Urothelium cell line (cell line): ENCODE data around the gene SPACDR.

Source experiments
- DNase-seq: peaks from one replicate; pipeline ENCODE4 v3.0.0; 2011; ENCODE audit warnings: low spot score, mixed read lengths
- FAIRE-seq: peaks from 2 replicates; lab custom pipeline; 2011; peaks lifted over from hg19 to GRCh38; lab: Jason Lieb, UNC

SPACDR gene

GRCh38 chr7:100437150-100438100, 26.6 kb downstream of the SPACDR start:
- no peak for DNase-seq
- FAIRE-seq: no peak

DNA sequence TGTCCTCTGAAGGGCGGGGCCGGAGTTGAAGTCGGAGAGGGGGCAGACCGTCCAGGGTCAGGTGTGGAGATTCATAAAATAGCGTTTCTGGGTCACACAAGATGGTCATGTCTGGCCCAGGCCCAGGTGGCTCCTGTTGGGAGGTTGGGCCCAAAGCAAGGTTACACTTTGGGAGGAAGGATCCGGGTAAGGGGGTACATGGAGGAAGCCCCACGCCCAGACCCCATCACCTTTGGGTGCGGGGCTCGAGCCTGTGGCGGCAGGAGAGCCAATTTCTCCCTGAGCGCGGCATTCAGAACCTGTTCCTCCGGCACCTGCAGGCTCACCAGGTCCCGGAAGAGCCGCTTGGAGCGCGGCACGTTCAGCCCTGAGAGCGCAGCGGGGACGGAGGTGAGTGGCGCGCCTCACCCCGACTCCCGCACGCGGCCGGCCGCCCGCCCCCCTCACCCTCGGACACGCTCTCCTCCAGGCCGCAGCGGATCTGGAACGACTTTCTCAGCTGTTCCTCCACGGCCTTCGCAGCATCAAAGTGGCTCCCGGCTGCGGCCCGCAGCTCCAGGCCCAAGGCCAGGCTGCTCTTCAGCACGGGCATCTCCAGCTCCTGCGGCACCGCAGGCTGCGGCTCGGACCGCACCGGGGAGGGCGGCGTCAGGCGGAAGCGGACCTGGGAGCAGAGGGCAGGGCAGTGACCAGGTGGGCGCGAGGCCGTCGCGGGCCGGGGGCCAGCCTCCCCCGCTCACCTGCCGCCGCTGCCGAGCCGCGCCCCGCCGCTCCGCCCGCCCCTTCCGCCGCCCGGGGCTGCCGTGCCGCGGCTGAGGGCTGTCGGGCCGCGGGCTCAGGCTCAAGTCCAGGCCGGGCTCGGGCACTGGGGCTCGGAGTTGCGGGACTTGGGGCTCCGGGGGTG, 28.4 kb downstream of the SPACDR start:
- DNase-seq (peak; percentile 50), FAIRE-seq (no peak)

DNA sequence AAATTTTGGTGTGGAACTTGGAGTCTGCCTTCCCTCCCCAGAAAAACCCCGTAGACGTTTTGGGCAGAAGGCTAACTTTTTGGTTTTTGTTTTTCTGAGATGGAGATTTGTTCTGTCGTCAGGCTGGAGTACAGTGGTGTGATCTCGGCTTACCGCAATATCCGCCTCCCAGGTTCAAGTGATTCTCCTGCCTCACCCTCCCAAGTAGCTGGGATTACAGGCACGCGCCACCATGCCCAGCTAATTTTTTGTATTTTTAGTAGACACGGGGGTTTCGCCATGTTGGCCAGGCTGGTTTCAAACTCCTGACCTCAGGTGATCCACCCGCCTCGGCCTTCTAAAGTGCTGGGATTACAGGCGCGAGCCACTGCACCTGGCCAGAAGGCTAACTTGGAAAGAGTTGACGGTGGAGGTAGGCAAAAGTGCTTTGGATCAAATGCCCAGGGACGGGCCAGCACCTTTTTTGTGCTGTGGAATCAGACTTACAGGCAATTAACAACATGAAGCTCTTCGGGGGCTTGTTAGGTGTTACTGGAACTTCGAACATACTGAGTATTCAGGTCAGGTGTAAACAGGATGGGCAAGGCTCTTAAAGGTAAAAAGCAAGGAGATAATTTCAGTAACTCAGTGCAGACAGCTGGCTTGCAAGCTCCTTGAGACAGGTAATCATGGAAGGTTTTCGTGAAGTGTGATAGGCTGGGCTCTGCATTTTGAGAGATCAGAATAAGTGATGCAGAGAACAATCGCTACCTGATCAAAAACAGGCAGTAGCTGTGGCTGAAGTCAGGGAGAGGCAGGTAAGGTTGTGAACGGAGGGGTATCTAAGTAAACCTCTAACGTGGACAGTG, 29.5 kb downstream of the SPACDR start:
- no peak for DNase-seq

GRCh38 chr7:100433592-100434296, 30.3 kb downstream of the SPACDR start:
- DNase-seq: no peak
- no peak for FAIRE-seq

More for the DNA sequence above, 29.5 kb downstream of the SPACDR start:
- FAIRE-seq: no peak

GRCh38 chr7:100433276-100433591, 30.8 kb downstream of the SPACDR start:
- no peak for DNase-seq
- no peak for FAIRE-seq

DNA sequence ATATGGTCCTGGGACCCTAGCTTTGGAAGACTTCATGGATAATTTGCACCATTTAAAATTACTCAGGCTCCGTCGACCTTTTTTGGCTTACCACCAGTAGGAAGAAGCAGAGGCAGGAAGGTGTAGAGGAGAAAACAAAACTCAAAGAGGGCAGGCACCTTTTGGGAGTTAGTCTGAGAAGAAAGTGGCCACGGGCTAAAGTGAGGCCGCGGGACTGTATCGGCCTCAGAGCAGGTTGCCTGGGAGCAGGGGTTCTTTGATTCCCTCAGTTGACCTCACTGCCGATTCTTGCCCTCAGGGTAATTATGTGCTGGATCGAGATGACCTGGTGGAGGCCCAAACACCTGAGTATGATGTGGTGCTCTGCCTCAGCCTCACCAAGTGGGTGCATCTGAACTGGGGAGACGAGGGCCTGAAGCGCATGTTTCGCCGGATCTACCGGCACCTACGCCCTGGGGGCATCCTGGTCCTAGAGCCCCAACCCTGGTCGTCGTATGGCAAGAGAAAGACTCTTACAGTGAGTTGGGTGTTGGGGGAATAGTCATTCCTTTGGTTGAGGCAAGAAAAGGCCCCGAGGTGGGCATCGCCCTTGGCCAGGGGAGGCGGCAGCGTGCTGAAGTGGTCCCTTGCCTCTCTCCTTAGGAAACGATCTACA, 31.3 kb downstream of the SPACDR start:
- FAIRE-seq: no peak
- no peak for DNase-seq

DNA sequence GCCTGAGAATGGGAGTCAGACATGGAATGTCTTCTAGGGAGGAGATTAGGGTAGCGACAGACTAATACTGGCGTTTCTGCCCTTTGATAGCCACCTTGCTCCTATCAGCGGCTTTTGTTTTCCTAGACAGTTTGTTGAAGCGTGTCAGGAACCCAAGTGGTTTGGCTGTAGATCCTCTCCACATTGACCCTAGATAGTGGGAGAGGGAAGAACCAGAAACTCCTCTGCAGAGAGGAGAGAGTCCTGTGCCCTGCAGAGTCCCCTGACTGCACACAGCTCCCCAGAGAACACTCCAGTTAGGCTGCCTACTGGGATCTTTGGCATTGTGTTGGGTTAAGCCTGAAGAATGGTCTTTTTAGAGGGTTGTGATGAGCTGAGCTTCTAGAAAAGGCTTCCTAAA, 32.0 kb downstream of the SPACDR start:
- DNase-seq (no peak), FAIRE-seq (no peak)

GRCh38 chr7:100431286-100431735, 32.7 kb downstream of the SPACDR start:
- FAIRE-seq (no peak), DNase-seq (no peak)

GRCh38 chr7:100430493-100431285, 33.4 kb downstream of the SPACDR start:
- DNase-seq: no peak
- FAIRE-seq: no peak

DNA sequence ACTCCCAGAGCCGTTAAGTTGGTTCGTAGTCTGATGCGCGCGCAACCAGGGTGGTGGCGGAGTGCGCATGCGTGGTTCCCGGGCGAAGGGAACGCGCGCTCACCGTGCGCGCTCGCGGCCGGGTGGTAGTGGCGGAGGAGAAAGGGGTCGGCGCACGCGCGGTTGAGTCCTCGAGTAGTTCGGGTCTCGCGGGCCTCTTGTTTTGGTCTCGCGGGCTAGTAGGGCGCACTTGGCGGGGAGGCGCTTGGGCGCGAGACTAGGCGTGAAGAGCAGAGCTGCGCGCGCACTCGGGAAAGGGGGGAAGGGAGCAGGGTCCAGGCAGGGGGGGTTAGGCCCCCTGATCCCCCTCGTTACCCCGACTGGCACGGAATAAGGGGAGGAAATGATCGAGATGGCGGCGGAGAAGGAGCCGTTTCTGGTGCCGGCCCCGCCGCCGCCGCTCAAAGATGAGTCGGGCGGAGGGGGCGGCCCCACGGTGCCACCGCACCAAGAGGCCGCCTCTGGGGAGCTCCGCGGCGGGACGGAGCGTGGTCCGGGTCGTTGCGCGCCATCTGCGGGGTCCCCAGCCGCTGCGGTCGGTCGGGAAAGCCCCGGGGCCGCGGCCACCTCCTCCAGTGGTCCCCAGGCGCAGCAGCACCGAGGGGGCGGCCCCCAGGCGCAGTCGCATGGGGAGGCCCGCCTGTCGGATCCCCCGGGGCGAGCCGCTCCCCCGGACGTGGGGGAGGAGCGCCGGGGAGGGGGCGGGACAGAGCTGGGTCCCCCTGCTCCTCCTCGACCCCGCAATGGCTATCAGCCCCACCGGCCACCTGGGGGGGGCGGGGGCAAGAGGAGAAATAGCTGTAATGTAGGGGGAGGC, 34.2 kb downstream of the SPACDR start, which contains the start of gene MEPCE:
MEPCE (plus strand) TSS at position 195 of the 856 bp plus-strand sequence; CDS start at position 383, 188 bp downstream.
- DNase-seq (peak; percentile 100), FAIRE-seq (peak; percentile 99)

DNA sequence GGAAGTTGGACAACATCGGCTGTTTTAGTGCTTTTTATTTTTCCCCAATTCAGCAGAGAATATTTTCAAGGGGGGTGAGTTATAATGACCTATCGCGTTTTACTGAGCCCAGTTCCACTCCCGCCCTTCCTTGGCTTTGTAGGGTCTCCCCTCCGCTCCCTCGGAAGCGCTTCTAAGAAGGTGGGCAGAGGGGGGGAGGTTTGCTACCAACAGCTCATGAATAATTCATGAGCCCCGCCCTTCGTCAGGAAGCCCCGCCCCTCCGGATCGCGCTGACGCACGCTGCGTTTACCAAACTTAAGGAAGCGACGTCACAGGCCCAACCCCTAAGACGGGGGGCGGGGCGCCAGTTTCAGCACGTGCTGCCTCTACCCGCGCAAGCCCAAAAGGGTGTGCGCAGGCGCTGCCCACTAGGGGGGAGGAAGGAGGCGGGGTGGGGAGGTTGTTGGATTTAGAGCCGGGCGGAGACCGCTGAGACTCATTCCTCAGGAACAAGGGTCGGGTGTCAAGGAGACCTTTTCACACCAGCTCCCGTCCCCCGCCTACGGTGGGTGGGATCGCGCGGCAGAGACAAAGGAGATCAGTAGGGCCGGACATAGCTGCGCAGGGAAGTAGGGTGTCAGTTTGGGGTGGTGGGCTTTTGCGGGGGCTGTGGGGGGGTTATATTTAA, 35.0 kb downstream of the SPACDR start:
- DNase-seq (peak; percentile 100), FAIRE-seq (no peak)

DNA sequence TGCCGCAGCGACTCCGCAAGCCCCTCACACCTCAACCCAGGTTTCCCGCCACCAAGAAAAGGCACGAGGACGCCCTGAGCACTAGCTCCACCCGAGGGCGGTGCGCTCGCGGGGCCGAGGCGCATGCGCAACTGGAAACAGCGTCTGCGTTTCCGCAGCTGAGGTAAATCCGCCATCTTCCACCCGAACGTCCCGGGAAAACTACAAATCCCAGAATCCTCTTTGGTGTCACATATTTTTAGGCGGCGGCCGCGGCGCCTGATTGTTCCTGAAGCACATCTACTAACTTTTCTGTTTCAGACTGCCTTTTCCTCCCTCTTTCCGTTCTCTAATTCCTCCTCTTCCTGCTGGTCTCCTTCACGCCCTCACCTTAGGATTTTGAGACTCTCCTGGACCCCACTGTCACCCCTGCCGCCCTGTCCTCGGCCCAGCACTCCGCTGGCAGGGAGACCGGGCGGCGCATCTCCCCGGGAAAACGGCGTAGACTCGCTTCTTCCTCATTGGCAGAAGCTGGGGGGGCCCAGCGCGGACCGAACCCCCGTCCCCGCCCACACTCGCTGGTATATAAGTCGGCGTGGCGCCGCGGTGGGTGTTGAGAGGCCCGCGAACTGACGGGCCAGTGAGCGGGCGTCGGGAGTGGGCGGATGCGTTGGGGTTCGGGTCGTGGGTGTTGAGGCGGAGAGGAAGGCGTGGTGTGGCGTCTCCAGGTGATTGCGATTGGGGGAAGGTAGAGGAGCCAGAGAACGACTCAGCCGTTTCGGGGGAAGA, 35.7 kb downstream of the SPACDR start, which contains the start of gene ZCWPW1:
ZCWPW1 (minus strand) TSS at position 505 of the 768 bp plus-strand sequence. CDS start 8,054 bp downstream, outside the sequence.
- FAIRE-seq (peak; percentile 92), DNase-seq (peak; percentile 96)

GRCh38 chr7:100427762-100428198, 36.3 kb downstream of the SPACDR start:
- FAIRE-seq (no peak), DNase-seq (no peak)

- no peak for FAIRE-seq
These were observed 37.5 kb downstream of the SPACDR start for GRCh38 chr7:100426516-100426915.

DNA sequence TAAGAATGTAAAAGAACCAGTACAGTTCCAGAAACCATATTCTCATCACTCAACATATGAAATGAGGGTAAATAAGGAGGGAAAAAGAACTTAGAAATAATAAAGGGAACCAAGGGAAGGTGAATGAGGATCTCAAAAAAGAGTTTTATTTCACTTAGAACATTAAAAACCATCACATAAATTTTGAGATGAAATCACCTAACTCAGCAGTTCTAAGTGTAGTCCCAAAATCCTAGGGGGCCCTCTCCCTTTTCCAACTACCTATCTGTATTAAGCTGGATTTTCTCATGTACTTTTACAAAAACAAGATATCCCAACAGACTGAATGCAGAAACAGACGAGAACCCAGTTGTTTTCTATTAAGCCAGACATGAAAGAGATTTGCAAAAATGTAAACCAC, 38.7 kb downstream of the SPACDR start:
- DNase-seq: no peak
- FAIRE-seq: no peak

More at GRCh38 chr7:100426516-100426915, 37.5 kb downstream of the SPACDR start:
- no peak for DNase-seq

- no peak for FAIRE-seq
- DNase-seq: no peak
These were observed 40.7 kb downstream of the SPACDR start for GRCh38 chr7:100423315-100423714.
